Measurements from ENCODE around the gene SAPCD2. TPM values are rescaled to one million over a fixed set of nuclear protein-coding genes. Genes with fewer than 3 reads are reported as not detected.

SAPCD2 gene
- total and polyA plus RNA-seq, 2 experiments from 2014 or later: 4.7 to 42.1 TPM

- Histone ChIP-seq H3K9me3 (ENCODE audit: low read depth) (no peaks in the 10 kb centered on the region), H3K27me3 (peaks cover 86% of the 10 kb centered on the region), H3K4me1 (ENCODE audit: low read depth) (peaks cover 5% of the 10 kb centered on the region), H3K27ac (no peak overlapping the region), H3K4me3 (no peak overlapping the region), H3K36me3 (no peaks in the 10 kb centered on the region)
- TF ChIP-seq CTCF (IDR thresholded peaks at IDR 0.05; ENCODE audit: low read depth, low read length): peak; percentile 54
- DNase-seq (ENCODE audit: low read depth in 1 of 2, low spot score in 1 of 2): peak; percentile 59 to 81
Observed at GRCh38 chr9:137049544-137050449, 20.6 kb downstream of the SAPCD2 start.

- H3K4me1 ChIP-seq (ENCODE audit: low read depth): peaks cover 5% of the 10 kb centered on the region
- peaks cover 86% of the 10 kb centered on the region for H3K27me3 ChIP-seq
- H3K4me3 ChIP-seq: no peak overlapping the region
Observed at GRCh38 chr9:137048655-137049543, 21.5 kb downstream of the SAPCD2 start.

DNA sequence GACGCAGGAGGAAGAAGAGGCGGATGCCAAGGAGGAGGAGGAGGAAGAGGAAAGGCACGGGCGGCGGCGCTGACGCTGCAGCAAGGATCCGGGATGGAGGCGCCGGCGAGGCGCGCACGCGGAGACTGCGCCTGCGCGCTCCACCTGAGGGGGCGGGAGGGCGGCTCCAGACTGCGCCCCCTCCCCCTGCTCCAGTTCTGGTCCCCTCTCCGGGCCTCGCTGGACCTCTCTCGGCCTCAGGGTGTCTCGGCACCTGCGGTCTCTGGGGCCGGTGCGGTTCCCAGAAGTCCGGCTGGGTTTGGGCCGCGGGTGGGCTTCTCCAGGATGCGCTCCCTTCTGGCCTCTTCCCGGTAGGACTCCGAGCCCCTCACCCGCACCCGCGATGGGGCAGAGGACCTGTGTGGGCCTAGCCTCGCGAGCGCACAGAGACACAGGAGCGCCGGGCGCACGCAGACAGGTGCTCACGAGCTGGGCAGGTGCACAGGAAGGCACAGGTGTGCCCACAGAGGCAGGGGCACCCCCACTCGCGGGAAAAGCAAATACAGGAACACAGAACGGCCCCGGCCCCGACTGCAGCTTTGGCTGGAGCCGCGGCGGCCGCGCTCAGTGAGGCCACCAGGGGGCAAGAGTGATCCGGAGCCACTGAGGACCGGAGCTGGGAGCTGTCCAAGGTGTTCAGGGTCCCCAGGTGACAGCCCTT, 24.1 kb downstream of the SAPCD2 start, which contains the start of gene NPDC1:
Gene NPDC1, minus strand, starts transcription at position 90 of the 700 bp plus-strand sequence. CDS start 188 bp downstream, outside the sequence.
- TF ChIP-seq CTCF (IDR thresholded peaks at IDR 0.05; ENCODE audit: low read depth, low read length): peak; percentile 92
- peaks cover 67% of the 10 kb centered on the region for H3K27me3 ChIP-seq
- H3K9me3 ChIP-seq (ENCODE audit: low read depth): no peaks in the 10 kb centered on the region
- H3K36me3 ChIP-seq: no peaks in the 10 kb centered on the region
- H3K4me3 ChIP-seq: peak within 1 kb of the TSS; percentile 76
- DNase-seq (ENCODE audit: low read depth in 1 of 2, low spot score in 1 of 2): peak; percentile 74 to 94
- H3K27ac ChIP-seq: no peak within 1 kb of the TSS
- H3K4me1 ChIP-seq (ENCODE audit: low read depth): peaks cover 5% of the 10 kb centered on the region

More at GRCh38 chr9:137048655-137049543, 21.5 kb downstream of the SAPCD2 start:
- TF ChIP-seq CTCF (IDR thresholded peaks at IDR 0.05; ENCODE audit: low read depth, low read length): no peak
- H3K9me3 ChIP-seq (ENCODE audit: low read depth): no peaks in the 10 kb centered on the region
- no peaks in the 10 kb centered on the region for H3K36me3 ChIP-seq
- H3K27ac ChIP-seq: no peak overlapping the region
- no peak for DNase-seq (ENCODE audit: low read depth in 1 of 2, low spot score in 1 of 2)

DNA sequence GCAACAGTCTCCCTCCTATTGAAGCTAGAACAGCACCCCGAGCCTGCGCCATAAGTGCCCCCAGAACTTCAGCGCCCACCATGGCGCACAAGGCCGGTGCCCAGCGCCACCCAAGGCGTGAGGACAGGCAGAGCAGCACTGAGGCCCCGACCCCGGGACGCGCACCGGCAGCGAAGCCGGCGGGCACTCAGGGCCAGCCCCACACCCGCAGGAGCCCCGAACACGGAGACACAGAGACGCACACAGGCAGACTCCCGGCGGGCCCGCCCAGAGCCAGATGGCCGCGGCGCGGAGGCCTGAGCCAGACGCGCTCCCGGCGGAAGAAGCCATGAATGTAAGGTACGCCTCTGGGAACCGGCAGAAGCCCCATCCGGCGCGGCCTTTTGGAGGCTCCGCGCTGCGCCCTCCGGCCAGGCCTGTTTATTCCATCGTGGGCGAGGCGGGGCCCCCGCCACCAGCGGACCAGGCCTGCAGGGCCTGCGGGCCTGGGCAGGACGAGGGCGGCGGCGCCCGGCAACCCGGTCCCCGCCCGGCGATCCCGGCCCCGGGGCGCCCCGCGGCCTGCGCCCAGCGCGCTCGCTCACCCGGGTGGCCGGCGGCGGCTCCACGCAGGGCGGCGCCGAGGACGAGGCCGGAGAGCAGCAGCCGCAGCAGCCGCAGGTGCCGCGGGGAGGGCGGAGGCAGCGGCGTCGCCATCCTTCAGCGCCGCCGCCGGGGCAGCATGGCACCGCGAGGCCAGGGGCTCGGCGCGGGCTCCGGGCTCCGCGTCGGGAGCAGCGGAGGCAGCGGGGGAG, 24.9 kb downstream of the SAPCD2 start:
- DNase-seq (ENCODE audit: low read depth in 1 of 2, low spot score in 1 of 2): peak; percentile 55 to 62
- Histone ChIP-seq H3K36me3 (no peaks in the 10 kb centered on the region), H3K27ac (no peak overlapping the region), H3K27me3 (peaks cover 60% of the 10 kb centered on the region), H3K4me1 (ENCODE audit: low read depth) (peaks cover 5% of the 10 kb centered on the region), H3K9me3 (ENCODE audit: low read depth) (no peaks in the 10 kb centered on the region), H3K4me3 (peak overlapping the region; percentile 76)
- no peak for TF ChIP-seq CTCF (IDR thresholded peaks at IDR 0.05; ENCODE audit: low read depth, low read length)

Data from cardiac muscle cell (in vitro differentiated cells and primary cell).